Endothelial cell of coronary artery (primary cell): ENCODE data around the gene FCER1G. TPM values are rescaled to one million over a fixed set of nuclear protein-coding genes. Genes with fewer than 3 reads are reported as not detected.

ENCODE experiments used
- total RNA-seq: library from RNA; depleted of rRNA; stranded (reverse); fragments of >200 nt; gene quantifications from 2 replicates; pipeline ENCODE4 v1.2.3, GENCODE V29; 2014

The FCER1G gene
- total RNA-seq: 0.36 and 0.47 TPM in 2 replicates

GRCh38 chr1:161215076-161215475 is at the start of gene FCER1G:
Gene FCER1G, plus strand, starts transcription at chr1:161215295. Its CDS starts 27 bp downstream, at chr1:161215322.

GRCh38 chr1:161165742-161166668 is 49.1 kb upstream of the FCER1G start, which contains the start of gene PPOX:
Gene PPOX, plus strand, starts transcription at chr1:161166426. Its CDS starts 422 bp downstream, at chr1:161166848.

GRCh38 chr1:161177112-161177935 is 37.8 kb upstream of the FCER1G start, which contains the start of gene B4GALT3:
Gene B4GALT3, minus strand, starts transcription at chr1:161177507. Its CDS starts 1,447 bp downstream, at chr1:161176060.

GRCh38 chr1:161198897-161199431 is 16.1 kb upstream of the FCER1G start, which contains the start of gene ADAMTS4:
Gene ADAMTS4, minus strand, starts transcription at chr1:161199054. Its CDS starts 427 bp downstream, at chr1:161198627.

GRCh38 chr1:161201836-161202712 is 13.0 kb upstream of the FCER1G start, which contains the start of gene NDUFS2:
Gene NDUFS2, plus strand, starts transcription at chr1:161202367. Its CDS starts 19 bp downstream, at chr1:161202386.

GRCh38 chr1:161225534-161226319 is 10.6 kb downstream of the FCER1G start, which contains the start of gene TOMM40L:
Gene TOMM40L, plus strand, starts transcription at chr1:161226060. Its CDS starts 430 bp downstream, at chr1:161226490.

GRCh38 chr1:161238039-161238473 is 23.0 kb downstream of the FCER1G start, which contains the start of gene NR1I3:
Gene NR1I3, minus strand, starts transcription at chr1:161238203. Its CDS starts 1,638 bp downstream, at chr1:161236565.

GRCh38 chr1:161258439-161259344 is 43.6 kb downstream of the FCER1G start, which contains the start of gene PCP4L1:
Gene PCP4L1, plus strand, starts transcription at chr1:161258745. Its CDS starts 230 bp downstream, at chr1:161258975.

Other genes starting within 250 kb of the FCER1G start
- 143 and 151 TPM in 2 replicates for gene F11R, start 194.1 kb upstream of the FCER1G start, total RNA-seq
- 8.9 and 22.9 TPM in 2 replicates for gene TSTD1, start 176.3 kb upstream of the FCER1G start, total RNA-seq
- gene USF1, start 169.3 kb upstream of the FCER1G start, total RNA-seq: 87.5 and 122 TPM in 2 replicates
- under 0.01 TPM in 1 of 2 replicates, not detected in the other for gene ARHGAP30, start 145.4 kb upstream of the FCER1G start, total RNA-seq
- 0.18 and 0.19 TPM in 2 replicates for gene NECTIN4, start 125.7 kb upstream of the FCER1G start, total RNA-seq
- 0.66 and 1.1 TPM in 2 replicates for gene KLHDC9, start 116.9 kb upstream of the FCER1G start, total RNA-seq
- gene PFDN2, start 97.3 kb upstream of the FCER1G start, total RNA-seq: 65.2 and 79.2 TPM in 2 replicates
- gene NIT1, start 97.2 kb upstream of the FCER1G start, total RNA-seq: 10.1 and 13.4 TPM in 2 replicates
- gene DEDD, start 82.6 kb upstream of the FCER1G start, total RNA-seq: 26.6 and 30.6 TPM in 2 replicates
- 124 and 137 TPM in 2 replicates for gene UFC1, start 61.3 kb upstream of the FCER1G start, total RNA-seq
- 4.0 and 5.6 TPM in 2 replicates for gene USP21, start 55.8 kb upstream of the FCER1G start, total RNA-seq
- gene PPOX, start 48.9 kb upstream of the FCER1G start, total RNA-seq: 12.1 and 16.0 TPM in 2 replicates
- 19.1 and 21.3 TPM in 2 replicates for gene B4GALT3, start 37.8 kb upstream of the FCER1G start, total RNA-seq
- gene ADAMTS4, start 16.2 kb upstream of the FCER1G start, total RNA-seq: 13.9 and 58.5 TPM in 2 replicates
- gene NDUFS2, start 12.9 kb upstream of the FCER1G start, total RNA-seq: 174 and 182 TPM in 2 replicates
- gene APOA2, start 8.3 kb downstream of the FCER1G start, total RNA-seq: not detected in 2 replicates
- 16.8 and 17.5 TPM in 2 replicates for gene TOMM40L, start 10.8 kb downstream of the FCER1G start, total RNA-seq
- not detected in 2 replicates for gene NR1I3, start 22.9 kb downstream of the FCER1G start, total RNA-seq
- not detected in 2 replicates for gene PCP4L1, start 43.5 kb downstream of the FCER1G start, total RNA-seq
- gene MPZ, start 94.7 kb downstream of the FCER1G start, total RNA-seq: 0.54 and 1.2 TPM in 2 replicates
- gene SDHC, start 99.1 kb downstream of the FCER1G start, total RNA-seq: 14.1 and 20.5 TPM in 2 replicates
- not detected in 2 replicates for gene CFAP126, start 152.6 kb downstream of the FCER1G start, total RNA-seq